HG03442 (cell line): ENCODE measurements around the gene RNPS1.

ENCODE experiments used
- ATAC-seq: cut with Tn5 transposase; IDR thresholded peaks from one replicate; pipeline ENCODE4 v1.9.1; 2021; ENCODE audit warnings: mild to moderate bottlenecking, moderate library complexity; ENCODE audit not compliant: unreplicated experiment

Gene RNPS1

DNA sequence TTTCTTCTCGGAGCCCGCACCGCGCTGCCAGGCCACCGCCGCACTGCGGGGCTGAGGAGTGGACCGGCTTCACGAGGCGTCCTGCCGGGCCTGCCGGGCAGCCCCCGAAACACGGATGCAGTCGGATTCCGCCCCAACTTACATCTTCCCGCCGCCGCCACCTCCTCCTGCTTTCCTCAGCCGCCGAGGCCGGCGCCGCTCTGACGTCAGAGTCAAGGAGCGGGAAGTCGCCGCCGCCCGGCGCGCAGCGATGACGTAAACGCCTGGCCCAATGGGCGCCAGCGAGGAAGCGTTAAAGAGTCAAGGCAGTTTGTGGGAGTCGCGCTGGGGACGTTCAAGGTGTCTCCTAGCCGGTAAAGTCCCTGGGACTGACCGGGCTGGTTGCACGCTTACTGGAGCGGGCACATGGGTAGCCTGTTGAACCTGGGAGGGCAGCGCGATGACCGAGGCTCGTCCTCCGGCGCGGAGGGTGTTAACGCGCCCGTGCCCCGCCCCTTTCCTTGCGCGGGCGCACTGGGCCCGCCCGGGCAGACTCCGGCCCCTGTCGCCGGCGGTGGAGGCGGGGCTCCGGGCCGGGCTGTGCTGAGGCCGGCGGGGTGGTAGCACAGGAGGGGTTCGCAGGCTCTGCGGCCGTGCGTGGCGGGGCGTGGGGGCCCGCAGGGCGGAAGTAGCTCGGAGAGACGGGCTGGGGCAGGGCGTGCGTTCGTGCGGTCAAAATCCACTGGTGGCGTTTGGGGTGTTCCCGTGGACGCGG lies at the start of gene RNPS1:
Gene RNPS1 (minus strand): TSS at position 214 of the 754 bp plus-strand sequence. CDS start 3,483 bp downstream, outside the sequence.
- peak; percentile 76 for ATAC-seq

- no peak for ATAC-seq
Measured at GRCh38 chr16:2317231-2318020, 49.5 kb upstream of the RNPS1 start.

GRCh38 chr16:2308089-2308962 lies 40.4 kb upstream of the RNPS1 start:
- ATAC-seq = no peak

- no peak for ATAC-seq
Measured at GRCh38 chr16:2299915-2300192, 31.9 kb upstream of the RNPS1 start.

DNA sequence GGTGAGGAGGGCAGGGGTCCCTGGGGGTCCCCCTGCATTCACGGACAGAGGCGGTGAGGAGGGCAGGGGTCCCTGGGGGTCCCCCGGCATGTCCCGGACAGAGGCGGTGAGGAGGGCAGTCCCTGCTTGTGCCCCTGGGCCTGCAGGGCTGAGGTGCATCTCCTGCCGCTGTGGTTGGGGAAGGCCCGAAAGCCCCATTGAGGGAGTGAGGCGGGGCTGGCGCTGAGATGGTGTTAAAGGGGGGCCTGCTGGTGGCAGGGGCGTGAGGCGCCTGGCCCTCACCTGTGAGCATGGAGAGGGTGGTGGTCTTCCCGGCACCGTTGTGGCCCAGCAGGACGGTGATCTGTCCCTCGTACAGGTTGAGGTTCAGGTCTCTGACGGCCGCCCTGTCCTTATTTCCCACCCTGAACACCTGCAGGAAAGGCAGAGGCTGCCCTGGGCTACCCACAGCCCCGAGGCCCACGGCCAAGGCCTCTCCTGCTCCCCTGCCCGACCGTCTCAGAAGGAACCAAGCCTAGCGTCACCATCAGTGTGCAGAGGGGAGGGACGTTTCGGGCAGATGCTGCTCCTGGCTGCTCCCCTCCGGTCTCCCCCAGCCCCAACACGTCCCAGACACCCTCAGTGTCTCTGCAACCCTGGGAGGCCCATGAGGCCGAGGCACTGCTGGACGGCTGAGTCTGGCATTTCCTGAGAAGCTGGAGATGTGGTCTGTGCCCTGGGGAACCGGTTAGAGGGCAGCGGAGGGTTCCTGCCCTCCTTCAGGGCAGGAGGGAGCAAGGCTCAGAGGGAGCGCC lies 31.4 kb upstream of the RNPS1 start:
- no peak for ATAC-seq

DNA sequence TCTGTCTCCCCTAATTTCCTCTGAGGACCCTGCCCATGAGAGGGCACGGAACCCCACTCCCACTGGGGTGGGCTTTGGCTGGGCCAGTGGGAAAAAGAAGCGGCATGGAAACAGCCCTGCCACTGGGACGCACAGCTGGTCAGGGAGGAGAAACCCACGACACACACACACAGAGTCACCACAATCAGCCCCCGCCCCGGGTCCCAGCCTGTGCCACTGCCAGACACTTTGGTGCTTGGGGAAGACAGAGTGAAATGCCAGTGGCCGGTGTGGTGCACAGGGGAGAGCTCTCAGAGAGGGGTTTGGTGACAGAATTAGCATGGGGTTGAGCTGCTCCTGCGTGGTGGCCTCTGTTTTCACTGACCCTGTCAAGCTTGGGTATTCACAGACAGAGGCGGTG lies 30.7 kb upstream of the RNPS1 start:
- no peak for ATAC-seq

GRCh38 chr16:2297506-2297860 lies 29.6 kb upstream of the RNPS1 start:
- no peak for ATAC-seq

GRCh38 chr16:2296661-2297505 lies 29.0 kb upstream of the RNPS1 start:
- ATAC-seq = no peak

DNA sequence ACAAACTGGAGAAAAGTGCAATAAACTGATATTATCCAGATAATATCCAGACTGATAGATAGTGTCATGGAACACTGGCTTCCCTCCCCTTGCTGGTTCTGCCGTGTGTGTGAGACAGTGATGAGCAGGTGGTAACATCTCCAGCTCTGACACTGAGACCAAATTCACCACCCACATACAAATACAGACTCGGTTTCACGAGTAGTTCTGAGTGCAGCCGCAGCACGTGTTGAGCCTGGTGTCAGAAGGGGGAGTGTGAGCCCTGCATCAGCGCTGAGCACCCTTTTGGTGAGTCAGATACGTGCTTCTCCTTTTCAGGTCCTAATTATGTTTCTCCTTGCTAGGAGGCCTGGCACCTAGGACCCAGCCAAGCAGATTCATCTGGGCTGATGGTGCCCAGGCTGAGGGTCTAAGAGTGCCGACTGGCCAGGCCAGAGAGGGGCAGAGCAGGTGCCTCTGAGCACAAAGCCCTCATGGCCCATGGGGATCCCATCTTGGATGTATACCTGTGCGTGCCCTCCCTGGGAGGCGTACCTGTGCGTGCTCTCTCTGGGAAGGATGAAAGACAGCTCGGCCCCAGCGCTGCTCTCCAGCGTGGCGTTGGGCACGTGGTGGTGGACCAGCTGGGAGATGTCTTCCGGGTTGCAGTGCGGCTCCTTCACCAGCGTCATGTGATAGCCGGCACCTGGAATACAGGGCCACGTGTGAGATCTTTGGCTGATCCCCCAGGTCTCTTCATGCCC lies 27.3 kb upstream of the RNPS1 start:
- no peak for ATAC-seq

- no peak for ATAC-seq
Measured at GRCh38 chr16:2292221-2292620, 24.3 kb upstream of the RNPS1 start.

DNA sequence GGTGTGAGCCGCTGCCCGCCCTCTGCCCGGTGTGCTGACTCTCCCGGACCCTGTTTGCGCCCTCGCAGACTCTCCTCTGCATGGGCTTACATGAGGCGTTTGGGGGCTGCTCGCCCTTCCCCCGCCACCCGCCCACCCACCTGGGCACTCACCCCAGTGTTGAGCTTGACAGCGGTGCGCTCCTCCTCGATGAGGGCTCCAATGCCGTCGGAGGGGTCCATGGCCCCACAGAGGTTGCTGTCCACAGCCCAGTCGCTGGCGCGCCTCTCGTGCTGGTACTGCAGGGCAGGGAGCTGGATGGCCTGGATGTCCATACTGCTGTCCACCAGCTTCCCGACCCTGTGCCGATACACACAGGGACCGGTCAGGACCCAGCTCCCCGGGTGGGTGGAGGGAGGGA lies 21.4 kb upstream of the RNPS1 start:
- ATAC-seq = no peak

- ATAC-seq = no peak
Measured at GRCh38 chr16:2288726-2289125, 20.8 kb upstream of the RNPS1 start.

- no peak for ATAC-seq
Measured at GRCh38 chr16:2287916-2288547, 20.1 kb upstream of the RNPS1 start.

GRCh38 chr16:2286550-2286949 lies 18.6 kb upstream of the RNPS1 start:
- ATAC-seq = no peak

DNA sequence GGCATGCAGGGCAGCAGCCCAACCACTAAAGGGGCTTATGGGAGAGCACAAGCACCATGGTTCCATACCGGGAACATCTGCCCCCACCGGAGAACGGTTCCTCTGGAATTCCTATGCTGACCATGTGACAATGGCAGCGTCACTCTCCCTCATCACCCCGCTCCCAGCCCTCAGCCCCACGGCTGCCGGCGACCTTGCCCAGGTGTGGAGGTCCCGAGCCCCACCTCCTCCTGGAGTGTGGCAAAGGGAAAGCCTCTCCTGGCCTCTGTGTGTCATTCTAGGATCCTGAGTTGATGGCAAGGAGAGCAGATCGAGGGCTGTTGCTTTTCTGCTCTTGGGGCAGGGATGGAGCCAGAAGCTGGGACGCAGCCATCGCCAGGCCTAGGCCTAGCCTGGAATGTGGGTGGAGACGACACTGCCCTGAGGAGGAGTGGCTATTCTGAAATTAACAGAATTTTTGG lies 17.8 kb upstream of the RNPS1 start:
- ATAC-seq = no peak

DNA sequence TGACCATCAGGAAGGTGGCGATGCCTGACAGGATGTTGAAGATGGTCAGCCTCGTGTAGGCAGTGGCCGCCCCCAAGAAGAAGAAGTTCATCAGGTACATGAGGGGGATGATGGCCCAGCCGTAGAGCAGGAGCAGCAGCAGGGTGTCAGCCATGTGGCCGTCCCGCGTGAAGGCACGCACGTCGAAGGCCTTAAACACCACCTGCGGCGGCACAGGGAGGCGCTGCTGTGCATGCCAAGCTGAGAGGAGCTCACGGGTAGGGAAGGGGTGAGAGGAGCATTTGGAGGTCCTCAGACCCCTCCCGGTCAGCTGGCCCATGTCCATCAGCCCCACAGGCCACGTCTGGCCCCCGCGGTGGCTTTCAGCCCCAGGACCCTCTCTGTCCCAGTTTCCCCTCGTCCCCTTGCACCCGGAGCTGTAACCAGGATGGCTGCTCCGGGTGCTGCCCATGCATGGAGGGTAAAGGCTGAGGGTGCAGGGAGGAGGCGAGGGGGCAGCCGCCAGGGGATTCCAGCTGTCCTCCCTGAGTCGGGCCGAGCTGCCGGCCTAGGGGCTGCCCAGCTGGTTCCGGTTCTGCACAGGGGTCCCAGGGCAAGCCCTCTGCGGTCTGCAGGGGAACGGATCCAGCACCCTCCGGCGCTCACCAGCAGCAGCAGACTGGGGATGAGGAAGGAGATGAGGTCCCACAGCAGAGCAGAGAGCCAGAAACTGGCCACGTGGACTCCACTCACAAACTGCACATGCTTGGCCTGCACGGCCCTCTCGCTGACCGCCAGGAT lies 17.1 kb upstream of the RNPS1 start:
- ATAC-seq = no peak

GRCh38 chr16:2284001-2284770 lies 16.3 kb upstream of the RNPS1 start:
- no peak for ATAC-seq
